ENCODE data around the gene ABCA1. TPM values are rescaled to one million over a fixed set of nuclear protein-coding genes. Genes with fewer than 3 reads are reported as not detected.

ABCA1 gene
- total RNA-seq, 4 donors from 2014 or later: 4.2 to 43.7 (median 21.7) TPM

- TF ChIP-seq CTCF (IDR thresholded peaks at IDR 0.05) (no peak), POLR2A (IDR thresholded peaks at IDR 0.05) (no peak)
- Histone ChIP-seq H3K9me3 (no peaks in the 10 kb centered on the region), H3K4me3 (no peak overlapping the region), H3K36me3 (no peaks in the 10 kb centered on the region), H3K27me3 (no peaks in the 10 kb centered on the region), H3K27ac (no peak overlapping the region), H3K4me1 (peaks cover 0 to 29% (median 3%) of the 10 kb centered on the region in 4 donors)
- no peak for DNase-seq
Measured at GRCh38 chr9:104915049-104915448, 12.9 kb downstream of the ABCA1 start.

GRCh38 chr9:104914466-104914865, 13.5 kb downstream of the ABCA1 start:
- Histone ChIP-seq H3K27me3 (no peaks in the 10 kb centered on the region), H3K4me3 (no peak overlapping the region), H3K9me3 (no peaks in the 10 kb centered on the region), H3K27ac (no peak overlapping the region), H3K36me3 (no peaks in the 10 kb centered on the region), H3K4me1 (peaks cover 0 to 29% (median 4%) of the 10 kb centered on the region in 4 donors)
- no peak for DNase-seq
- TF ChIP-seq POLR2A (IDR thresholded peaks at IDR 0.05) (no peak), CTCF (IDR thresholded peaks at IDR 0.05) (no peak)

GRCh38 chr9:104912606-104913005, 15.3 kb downstream of the ABCA1 start:
- Histone ChIP-seq H3K9me3 (no peaks in the 10 kb centered on the region), H3K4me3 (no peak overlapping the region), H3K4me1 (peaks cover 0 to 33% (median 4%) of the 10 kb centered on the region in 4 donors), H3K36me3 (no peaks in the 10 kb centered on the region), H3K27ac (no peak overlapping the region), H3K27me3 (no peaks in the 10 kb centered on the region)
- no peak for TF ChIP-seq CTCF (IDR thresholded peaks at IDR 0.05)
- no peak for TF ChIP-seq POLR2A (IDR thresholded peaks at IDR 0.05)
- DNase-seq: no peak

GRCh38 chr9:104911032-104911607, 16.8 kb downstream of the ABCA1 start:
- Histone ChIP-seq H3K36me3 (no peaks in the 10 kb centered on the region), H3K9me3 (no peaks in the 10 kb centered on the region), H3K4me3 (no peak overlapping the region), H3K27me3 (no peaks in the 10 kb centered on the region), H3K4me1 (peaks cover 0 to 47% (median 2%) of the 10 kb centered on the region in 4 donors), H3K27ac (no peak overlapping the region)
- DNase-seq: no peak
- TF ChIP-seq CTCF (IDR thresholded peaks at IDR 0.05): no peak
- no peak for TF ChIP-seq POLR2A (IDR thresholded peaks at IDR 0.05)

GRCh38 chr9:104907278-104907951, 20.5 kb downstream of the ABCA1 start:
- H3K4me1 ChIP-seq: peaks cover 0 to 43% (median 4%) of the 10 kb centered on the region in 4 donors
- peak overlapping the region; percentile 25 to 70 (median 46) for H3K27ac ChIP-seq
- no peak overlapping the region for H3K4me3 ChIP-seq
- H3K27me3 ChIP-seq: no peaks in the 10 kb centered on the region
- DNase-seq: no peak
- H3K9me3 ChIP-seq: no peaks in the 10 kb centered on the region
- no peak for TF ChIP-seq CTCF (IDR thresholded peaks at IDR 0.05)
- no peak for TF ChIP-seq POLR2A (IDR thresholded peaks at IDR 0.05)
- H3K36me3 ChIP-seq: no peaks in the 10 kb centered on the region

Measured in Peyer's patch (tissue), 4 donors.